Adipose tissue (tissue), 3 donors: ENCODE data around the gene BMP8B. TPM values are rescaled to one million over a fixed set of nuclear protein-coding genes. Genes with fewer than 3 reads are reported as not detected.
"Not testable (repeated sequence)": the region's sequence is repeated elsewhere in the genome, so short reads cannot be mapped to it uniquely, and the experiment has no call there.

Experiments used
- H3K27ac ChIP-seq: one replicate; pipeline ENCODE4 v1.5.1; 2013; ENCODE audit warnings: low read depth, low read length
- WGBS, 3 donors: extraction: QIAGEN DNeasy Blood & Tissue Kit; methylation state at CpG; one replicate each; pipeline ENCODE4 v1.1.7; 2013; 5-methylcytosine and 5-hydroxymethylcytosine counted together
- polyA plus RNA-seq, 3 donors: library from polyadenylated mRNA; stranded (reverse); fragments of 200-250 nt; gene quantifications; one replicate each; pipeline ENCODE4 v1.2.3, GENCODE V29; 2013
- donor health status: healthy with polysubstance abuse.
- donor health status: Bipolar disorder and iron deficiency.
- donor health status: healthy.

The BMP8B gene, protein sequence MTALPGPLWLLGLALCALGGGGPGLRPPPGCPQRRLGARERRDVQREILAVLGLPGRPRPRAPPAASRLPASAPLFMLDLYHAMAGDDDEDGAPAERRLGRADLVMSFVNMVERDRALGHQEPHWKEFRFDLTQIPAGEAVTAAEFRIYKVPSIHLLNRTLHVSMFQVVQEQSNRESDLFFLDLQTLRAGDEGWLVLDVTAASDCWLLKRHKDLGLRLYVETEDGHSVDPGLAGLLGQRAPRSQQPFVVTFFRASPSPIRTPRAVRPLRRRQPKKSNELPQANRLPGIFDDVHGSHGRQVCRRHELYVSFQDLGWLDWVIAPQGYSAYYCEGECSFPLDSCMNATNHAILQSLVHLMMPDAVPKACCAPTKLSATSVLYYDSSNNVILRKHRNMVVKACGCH
- polyA plus RNA-seq, result 1 to 10 TPM in 2 of 3 donors, under 1 TPM in 1; 0.67 to 3.1 (median 1.1) TPM

DNA sequence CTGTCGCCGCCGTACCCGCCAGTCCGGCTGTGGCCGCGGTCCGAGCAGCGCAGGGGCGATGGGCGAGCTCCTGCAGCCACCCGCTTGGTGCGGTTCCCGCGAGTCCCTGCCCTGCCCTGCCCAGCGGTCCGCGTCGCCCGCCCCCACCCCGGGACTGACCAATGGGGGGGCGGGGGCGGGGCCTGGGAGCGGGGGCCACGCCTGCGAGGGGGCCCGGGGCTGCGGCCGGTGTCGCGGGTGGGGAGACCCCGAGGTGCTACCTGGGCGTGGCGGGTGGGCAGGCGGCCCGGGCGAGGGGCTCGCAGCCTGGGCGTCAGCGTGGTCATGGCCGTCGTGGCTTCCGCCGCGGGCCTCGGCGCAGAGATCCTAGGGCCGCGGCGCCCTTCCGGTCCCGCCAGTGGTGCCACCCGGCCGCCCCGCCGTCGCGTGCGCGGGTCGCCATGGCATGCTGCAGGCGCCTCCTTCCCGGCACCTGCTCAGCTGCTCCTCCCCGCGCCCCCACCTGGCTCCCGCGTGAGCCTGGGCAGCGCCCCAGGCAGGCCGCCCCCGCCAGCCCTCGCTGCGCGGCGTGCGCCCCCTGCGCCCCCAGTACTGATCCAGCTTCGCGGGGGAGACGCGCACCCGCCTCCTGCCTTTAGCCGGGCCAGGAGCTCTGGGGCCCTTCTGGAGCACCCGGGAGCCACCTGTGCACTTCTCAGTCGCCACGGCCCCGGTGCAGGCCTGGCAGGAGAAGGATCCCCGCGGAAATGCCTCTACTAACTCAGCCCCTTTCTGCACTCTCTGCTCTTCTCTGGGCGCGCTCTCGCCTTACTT, at the start of gene BMP8B:
Gene BMP8B (minus strand): TSS at position 108 of the 813 bp plus-strand sequence. CDS start 380 bp downstream, outside the sequence.
- 1 to 2% (median 1%) methylated on average over 51 to 91 of the region's 91 CpGs for WGBS, 3 donors
- no peak within 1 kb of the TSS for H3K27ac ChIP-seq

DNA sequence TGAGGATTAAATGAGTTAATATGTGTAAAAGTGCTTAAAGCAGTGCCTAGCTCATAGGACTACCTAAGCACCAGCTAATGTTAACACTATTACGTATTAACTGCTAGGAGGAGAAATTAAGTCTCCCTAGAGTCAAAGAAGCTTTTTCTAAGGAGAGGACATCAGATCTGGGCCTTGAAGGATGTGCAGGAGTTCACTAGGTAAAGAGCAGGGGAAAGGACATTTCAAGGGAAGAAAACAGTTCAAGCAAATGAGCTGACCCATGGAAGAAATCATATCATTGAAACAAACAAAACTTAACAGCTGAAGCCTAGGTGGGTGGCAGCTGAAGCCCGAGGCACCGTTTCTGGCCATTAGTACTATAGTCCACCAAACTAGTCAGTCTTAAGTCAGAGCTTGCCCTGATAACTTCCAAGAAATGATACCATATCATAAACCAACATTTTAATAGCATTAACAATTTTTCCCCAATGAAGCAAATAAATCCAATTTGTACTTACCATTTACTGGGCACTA, 48.0 kb upstream of the BMP8B start:
- 40 to 90% (median 89%) methylated on average over 3 of the region's 3 CpGs for WGBS, 3 donors
- H3K27ac ChIP-seq, result no peak overlapping the region

DNA sequence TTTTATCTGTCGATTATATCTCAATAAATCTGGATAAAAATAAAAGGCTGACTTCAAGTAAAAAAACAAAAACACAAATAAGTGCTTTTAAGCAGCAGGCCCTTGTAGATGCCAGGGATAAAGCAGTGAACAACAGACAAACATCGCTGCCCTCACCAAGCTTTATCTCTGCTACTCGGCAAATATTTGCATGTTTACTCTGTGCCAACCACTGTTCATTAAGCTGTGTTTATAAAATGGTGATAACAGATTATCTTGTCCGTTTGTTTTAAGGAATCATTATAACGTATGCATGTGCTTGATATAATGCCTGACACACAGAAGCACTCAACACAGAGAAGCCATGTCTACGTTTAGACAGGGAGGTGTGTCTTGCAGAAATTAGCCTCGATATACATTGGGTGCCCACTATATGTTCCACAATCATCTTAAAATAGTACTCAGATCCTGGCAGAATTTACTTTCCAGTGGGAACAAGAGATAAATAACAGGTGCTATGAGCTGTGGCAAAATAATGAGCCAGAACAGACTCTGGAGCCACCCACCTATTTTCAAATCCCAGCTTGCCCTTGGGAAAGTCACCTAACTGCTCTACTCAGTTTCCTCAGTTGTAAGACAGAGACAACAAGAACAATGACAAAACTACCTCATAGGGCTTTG, 47.4 kb upstream of the BMP8B start:
- WGBS, 3 donors, result 41 to 85% (median 80%) methylated on average over 7 of the region's 7 CpGs
- H3K27ac ChIP-seq, result no peak overlapping the region

DNA sequence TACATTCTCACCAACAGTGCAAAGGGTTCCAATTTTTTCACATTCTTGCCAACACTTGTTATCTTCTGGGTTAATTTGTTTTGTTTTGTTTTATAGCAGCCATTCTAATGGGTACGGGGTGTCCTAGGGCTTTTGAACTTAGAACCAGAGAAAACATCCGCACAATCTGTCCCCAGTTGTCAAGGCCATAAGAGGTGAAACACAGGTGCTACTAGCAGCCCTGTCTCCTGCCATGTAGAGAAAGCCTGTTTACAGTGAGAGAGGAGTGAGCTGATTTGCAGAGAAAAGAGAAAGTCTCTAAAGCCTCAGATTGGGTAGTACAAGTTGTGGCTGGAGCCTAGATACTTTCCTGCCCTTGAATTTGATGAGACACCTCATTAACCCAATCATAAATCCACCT, 46.4 kb upstream of the BMP8B start:
- H3K27ac ChIP-seq, result no peak overlapping the region
- WGBS, 3 donors, result 40 to 95% (median 93%) methylated on average over 2 of the region's 2 CpGs

DNA sequence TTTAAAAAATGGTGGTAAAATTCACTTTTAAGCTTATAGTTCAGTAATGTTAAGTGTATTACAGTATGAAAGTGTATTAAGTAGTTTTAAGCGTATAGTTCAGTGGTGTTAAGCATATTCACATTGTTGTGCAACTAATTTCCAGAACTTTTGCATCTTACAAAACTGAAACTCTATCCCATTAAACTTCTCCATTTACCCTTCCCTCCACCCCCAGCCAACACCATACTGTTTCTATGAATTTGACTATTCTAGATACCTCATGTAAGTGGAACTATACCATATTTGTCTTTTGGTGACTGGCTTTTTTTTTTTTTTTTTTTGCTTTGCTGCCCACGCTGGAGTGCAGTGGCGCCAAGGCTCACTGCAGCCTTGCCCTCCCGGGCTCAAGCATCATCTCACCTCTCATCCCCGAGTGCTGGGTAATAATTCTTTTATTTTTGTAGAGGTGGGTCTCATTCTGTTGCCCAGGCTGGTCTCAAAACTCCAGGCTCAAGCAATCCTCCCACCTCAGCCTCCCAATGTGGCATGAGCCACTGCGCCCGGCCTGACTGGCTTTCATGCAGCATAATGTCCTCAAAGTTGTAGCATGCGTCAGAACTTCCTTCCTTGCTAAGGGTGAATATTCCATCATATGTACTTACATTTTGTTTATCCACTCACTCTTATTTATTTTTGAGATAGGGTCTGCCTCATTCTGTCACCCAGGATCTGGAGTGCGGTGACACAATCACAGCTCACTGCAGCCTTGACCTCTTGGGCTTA, 45.1 kb upstream of the BMP8B start:
- H3K27ac ChIP-seq, result no peak overlapping the region
- WGBS, 3 donors, result 81 to 88% (median 85%) methylated on average over 9 of the region's 9 CpGs

DNA sequence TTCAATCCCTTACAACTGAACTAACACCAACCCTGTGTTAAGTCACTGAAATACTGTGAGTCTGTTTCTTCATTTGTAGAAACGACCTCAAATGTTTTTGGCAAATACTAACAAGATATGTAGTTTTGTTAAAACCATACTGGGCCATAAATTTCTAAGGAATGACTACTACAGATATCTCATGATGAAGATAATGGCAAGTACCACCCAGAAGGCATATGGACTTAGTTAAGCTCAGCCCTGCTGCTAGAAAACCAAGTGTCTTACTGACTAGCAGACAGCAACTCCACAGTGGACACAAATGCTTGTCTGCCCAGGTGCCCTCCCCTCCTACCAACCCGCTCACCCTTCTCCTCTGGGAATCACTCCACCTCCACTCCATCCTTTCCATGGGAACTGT, 44.5 kb upstream of the BMP8B start:
- no peak overlapping the region for H3K27ac ChIP-seq
- WGBS, 3 donors, result 71 to 76% (median 74%) methylated on average over 2 of the region's 2 CpGs

DNA sequence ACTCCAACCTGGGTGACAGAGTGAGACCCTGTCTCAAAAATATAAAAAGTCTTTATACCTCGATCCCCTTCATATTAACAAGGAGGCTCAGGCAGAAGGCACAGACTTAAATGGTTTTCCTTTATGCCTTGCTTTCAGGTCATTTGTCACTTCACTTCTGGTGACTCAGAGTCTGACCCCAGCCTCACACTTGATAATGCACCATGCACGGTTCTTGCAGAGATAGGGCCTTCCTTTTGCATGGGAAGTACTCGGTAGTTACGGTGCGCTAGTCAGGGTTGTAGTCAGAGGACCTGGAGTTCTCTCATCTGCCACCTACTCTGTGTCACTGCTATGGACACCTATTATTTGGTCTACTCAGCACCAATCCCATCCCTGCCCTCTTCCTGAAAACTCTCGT, 43.6 kb upstream of the BMP8B start:
- no peak overlapping the region for H3K27ac ChIP-seq
- WGBS, 3 donors, result 69 to 77% (median 71%) methylated on average over 6 of the region's 6 CpGs

DNA sequence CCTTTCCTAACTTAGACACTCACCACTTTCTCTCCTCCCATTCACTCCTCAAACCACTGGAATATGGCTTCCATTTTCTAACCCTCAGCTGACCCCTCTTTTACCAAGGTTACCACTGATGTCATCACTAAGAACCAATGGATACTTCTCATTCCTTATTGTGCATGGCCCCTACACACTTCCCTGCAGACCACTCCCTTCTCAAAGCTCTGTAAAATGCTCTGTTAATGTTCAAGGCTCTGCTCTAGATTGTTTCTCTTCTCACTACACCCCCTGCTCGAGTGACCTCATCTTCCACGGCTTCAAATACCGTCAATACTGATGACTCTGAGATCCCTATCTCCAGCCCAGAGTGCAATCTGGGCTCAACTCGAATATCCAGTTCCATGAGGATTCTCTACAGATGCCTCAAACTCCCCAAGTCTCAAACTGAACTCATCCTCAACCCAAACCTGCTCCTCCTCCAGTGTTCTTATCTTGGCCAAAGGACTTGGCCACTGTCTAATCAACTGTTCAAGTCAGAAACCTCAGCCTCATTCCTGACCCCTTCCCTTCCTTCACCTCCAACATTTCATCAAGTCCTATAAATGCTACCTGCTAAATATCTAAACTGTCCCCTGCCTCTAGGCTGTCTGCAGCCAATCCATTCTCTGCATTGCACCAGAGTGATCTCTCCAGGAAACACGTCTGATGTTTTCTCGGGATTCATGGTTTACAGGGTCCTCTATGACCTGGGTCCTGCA, 41.3 kb upstream of the BMP8B start:
- no peak overlapping the region for H3K27ac ChIP-seq
- WGBS, 3 donors, result 52 to 64% (median 60%) methylated on average over 6 of the region's 6 CpGs

DNA sequence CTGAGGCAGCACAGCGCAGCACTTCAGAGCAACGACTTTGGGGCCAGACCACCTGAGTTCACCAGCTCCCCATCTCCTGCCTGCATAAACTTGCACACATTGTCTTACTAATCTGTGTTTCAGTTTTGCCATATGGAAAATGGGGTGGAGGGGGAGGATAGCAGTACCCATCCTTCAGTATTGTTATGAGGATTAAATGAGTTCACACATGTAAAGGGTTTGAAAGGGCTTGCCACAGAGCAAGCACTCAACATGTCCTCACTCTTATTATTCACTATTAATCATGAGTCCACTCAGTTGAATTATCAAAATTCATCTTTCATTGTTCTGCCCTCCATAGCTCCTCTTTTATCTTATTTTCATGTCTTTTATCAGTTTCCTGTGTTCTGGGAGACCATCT, 40.1 kb upstream of the BMP8B start:
- no peak overlapping the region for H3K27ac ChIP-seq
- WGBS, 3 donors, result 79 to 92% (median 89%) methylated on average over 2 of the region's 2 CpGs

DNA sequence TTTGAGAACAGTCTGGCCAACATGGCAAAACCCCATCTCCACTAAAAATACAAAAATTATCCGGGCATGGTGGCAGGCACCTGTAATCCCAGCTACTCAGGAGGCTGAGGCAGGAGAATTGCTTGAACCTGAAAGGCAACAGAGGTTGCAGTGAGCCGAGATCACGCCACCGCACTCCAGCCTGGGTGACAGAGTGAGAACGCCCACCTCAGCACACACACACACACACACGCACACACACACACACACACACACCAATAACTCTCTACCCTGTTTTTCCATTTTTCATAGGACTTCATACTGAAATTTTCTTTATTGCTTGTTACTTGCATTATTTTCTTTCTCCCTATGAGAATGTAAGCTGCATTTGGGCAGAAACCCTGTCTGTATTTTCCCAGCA, 39.6 kb upstream of the BMP8B start:
- H3K27ac ChIP-seq, result not testable (repeated sequence)
- WGBS, 3 donors, result 88 to 96% (median 94%) methylated on average over 6 of the region's 6 CpGs

DNA sequence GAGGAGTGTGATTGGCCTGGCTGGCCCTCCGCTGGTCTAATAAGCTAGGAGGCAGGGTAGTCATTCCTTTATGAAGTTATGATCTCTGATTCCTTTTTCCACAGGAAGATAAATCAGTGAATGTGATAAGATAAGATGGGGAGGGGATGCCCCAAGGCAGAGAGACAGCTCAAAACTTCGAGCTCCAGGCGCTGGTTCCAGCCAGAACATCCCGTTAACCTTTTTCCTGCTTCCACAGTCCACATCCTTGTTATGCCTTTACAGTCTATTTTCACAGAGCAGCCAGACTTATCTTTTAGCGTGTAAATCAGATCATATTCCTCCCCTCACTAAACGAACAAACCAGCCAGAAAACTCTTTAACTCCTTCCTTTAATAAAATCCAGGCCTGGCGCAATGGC, 38.5 kb upstream of the BMP8B start:
- WGBS, 3 donors, result 57 to 64% (median 58%) methylated on average over 7 of the region's 7 CpGs

DNA sequence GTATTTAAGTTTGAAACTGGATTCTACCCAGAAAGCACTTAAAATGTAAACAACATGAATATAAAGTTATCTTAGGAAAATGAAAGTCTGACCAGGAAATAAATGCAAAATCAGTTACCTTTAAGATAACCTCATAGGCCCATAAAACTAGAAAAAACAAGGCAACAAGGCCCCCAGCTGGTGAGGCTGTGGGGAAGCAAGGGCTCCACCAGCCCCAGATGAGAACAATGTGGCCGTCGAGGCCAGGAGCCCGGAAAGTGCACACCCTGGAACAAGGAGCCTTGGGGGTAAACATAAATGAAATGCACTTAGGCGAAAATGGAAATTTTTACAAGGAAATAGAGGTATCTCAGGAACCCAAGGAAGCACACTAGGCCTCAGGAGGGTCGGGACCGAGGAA, 37.9 kb upstream of the BMP8B start:
- WGBS, 3 donors, result 76 to 85% (median 79%) methylated on average over 6 of the region's 6 CpGs
- no peak overlapping the region for H3K27ac ChIP-seq

More for the DNA sequence above, 38.5 kb upstream of the BMP8B start:
- no peak overlapping the region for H3K27ac ChIP-seq

DNA sequence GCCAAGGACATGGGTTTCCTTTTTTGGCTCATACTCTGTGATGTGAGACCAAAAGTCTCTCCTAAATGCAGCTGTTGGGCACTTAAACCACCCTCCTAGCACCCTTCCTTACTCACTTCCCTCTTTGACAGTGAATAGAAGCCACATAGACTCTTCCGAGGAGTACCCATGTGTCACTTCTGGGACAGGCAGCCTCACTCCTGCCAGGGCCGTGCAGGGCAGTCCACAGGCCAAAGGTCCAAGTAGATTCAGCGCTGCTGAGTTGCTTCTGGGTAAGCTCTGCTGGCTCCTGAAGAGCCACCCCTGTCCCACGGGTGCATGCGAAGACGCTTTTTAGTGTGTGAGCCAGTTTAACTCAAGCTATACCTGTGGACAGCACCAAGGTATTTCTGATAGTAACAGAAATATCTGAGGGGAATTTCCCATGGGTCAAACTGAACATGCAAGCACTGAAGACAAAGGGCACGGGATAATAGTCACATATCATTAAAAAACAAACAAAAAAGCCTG, 36.8 kb upstream of the BMP8B start:
- no peak overlapping the region for H3K27ac ChIP-seq
- 58 to 83% (median 82%) methylated on average over 7 of the region's 7 CpGs for WGBS, 3 donors

DNA sequence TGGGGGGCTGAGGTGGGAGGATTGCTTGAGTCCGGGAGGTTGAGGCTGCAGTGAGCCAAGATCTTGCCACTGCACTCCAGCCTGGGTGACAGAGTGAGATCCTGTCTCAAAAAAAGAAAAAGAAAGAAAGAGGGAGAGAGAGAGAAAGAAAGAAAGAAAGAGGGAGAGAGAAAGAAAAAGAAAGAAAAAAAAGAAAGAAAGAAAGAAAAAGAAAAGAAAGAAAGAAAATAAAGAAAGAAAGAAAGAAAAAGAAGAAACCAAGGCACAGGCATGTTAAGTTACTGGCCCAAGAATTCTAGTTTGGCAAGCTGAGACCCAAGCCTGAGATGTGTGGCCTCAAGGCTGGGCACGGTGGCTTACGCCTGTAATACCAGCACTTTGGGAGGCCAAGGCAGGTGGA, 34.8 kb upstream of the BMP8B start:
- 97 to 98% (median 97%) methylated on average over 3 of the region's 3 CpGs for WGBS, 3 donors
- H3K27ac ChIP-seq, result not testable (repeated sequence)

DNA sequence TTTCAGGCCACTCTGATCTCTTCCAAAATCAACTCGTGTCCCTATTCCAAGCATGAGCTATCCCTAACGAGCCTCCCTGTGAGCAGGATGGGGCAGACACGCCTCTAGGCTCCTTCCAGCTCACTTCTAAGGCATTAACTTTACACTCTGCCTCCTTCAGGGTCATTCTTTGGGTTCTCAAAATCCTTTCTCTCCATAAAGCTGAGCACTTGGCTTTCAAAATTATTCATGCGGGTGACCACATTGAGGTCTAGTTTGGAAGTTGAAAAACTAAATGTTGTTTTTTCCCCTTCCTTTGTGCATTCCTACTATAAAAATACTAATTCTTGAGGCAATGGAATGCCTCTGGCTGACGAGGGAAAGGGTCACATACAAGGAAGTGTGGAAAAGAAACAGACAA, 33.5 kb upstream of the BMP8B start:
- 65 to 70% (median 67%) methylated on average over 5 of the region's 5 CpGs for WGBS, 3 donors

DNA sequence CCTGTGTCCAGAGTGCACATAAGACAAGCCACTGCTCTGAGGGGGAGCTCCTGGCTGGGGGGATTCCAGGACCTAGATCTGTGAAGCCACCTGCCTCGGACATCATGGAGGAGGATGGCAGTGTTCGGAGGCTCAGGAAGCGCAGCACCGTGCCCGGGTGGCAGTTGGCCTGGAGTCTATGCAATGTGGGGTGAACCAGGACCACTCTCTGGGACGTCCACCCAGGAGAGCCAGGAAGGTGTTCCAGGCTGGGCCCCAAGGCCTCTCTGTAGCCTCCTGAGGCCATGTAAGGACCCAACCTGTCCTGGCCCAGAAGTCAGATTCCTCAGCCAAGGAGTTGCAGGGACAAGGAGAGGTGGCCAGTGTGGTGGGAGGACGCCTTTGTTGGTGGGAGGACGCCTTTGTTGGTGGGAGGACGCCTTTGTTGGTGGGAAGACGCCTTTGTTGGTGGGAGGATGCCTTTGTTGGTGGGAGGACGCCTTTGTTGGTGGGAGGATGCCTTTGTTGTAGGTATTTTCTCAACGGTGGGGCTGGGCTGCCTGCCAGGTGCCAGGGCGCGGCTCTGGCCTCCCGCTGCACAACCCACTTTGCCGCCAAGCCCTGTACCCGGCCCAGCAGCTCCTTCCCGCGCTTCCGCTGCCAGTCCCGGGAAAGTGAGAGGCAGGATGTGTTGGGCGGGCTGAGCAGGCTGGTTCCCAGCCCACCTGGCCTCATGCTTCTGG, 30.6 kb upstream of the BMP8B start:
- no peak overlapping the region for H3K27ac ChIP-seq
- 77 to 85% (median 81%) methylated on average over 21 to 22 of the region's 22 CpGs for WGBS, 3 donors

More for the DNA sequence above, 33.5 kb upstream of the BMP8B start:
- no peak overlapping the region for H3K27ac ChIP-seq

DNA sequence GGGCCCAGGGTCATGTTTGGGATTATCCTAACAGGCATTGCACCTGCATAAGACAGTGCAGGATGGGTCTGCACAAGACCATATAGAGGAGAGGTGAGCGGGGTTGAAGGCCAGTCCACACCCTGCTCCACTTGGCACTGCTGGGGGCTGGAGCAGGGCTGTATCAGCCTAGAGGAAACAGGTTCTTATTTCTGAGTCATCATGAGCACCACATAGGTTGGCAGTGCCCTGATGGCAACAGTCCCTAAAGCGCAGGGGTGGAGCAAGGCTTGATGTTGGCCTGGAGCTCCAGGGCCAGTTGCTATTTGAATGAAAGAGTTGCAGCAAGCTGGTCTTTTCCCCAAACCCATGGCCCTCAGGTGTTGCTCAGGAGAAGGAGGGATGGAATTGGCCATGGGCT, 29.8 kb upstream of the BMP8B start:
- WGBS, 3 donors, result 91 to 96% (median 92%) methylated on average over 2 of the region's 2 CpGs
- H3K27ac ChIP-seq, result no peak overlapping the region
